ENCODE measurements around the gene FOXC2. TPM values are rescaled to one million over a fixed set of nuclear protein-coding genes. Genes with fewer than 3 reads are reported as not detected.

FOXC2 gene
- total RNA-seq, 1 experiment from 2014 or later: 14.9 TPM

- no peaks in the 10 kb centered on the region for H3K27me3 ChIP-seq (ENCODE audit: control insufficient read depth, insufficient read depth, low read length)
- DNase-seq (ENCODE audit: low read depth, low spot score) (no peak), ATAC-seq (no peak)
- no peaks in the 10 kb centered on the region for H3K9me3 ChIP-seq (ENCODE audit: control insufficient read depth, insufficient read depth, low read depth, low read length)
- H3K4me3 ChIP-seq (ENCODE audit: low read depth in 2 of 2, low read length in 2 of 2): peak overlapping the region; percentile 63 to 86
- intact Hi-C loops (cut with micrococcal nuclease; ENCODE audit: unreplicated experiment) (no loop called here), in situ Hi-C loops (cut with HindIII; ENCODE audit: low pct_unique_long_range_greater_than_20kb, low sequenced_read_pairs) (no loop called here)
- peaks cover 35% of the 10 kb centered on the region for H3K4me1 ChIP-seq (ENCODE audit: control insufficient read depth, insufficient read depth, low read length)
- ChIA-PET CTCF (interaction anchor here (0.6 kb wide), 1 partner anchor 596 kb away, joined by 3 read pairs; no protein-coding TSS in a partner anchor), POLR2A (interaction anchor here (0.5 kb wide), 1 partner anchor 472 kb away, joined by 3 read pairs; no protein-coding TSS in a partner anchor)
- TF ChIP-seq SIN3A (IDR thresholded peaks at IDR 0.05; ENCODE audit: borderline replicate concordance, insufficient read depth, low read depth, low read length): no peak
- no peak for TF ChIP-seq REST (IDR thresholded peaks at IDR 0.05; ENCODE audit: insufficient read depth in 1 of 2, low read depth in 2 of 2, low read length in 1 of 2)
- no peak for TF ChIP-seq POLR2AphosphoS5 (IDR thresholded peaks at IDR 0.05; ENCODE audit: low read depth, low read length)
- no peak for TF ChIP-seq CTCF (IDR thresholded peaks at IDR 0.05)
- no peak for TF ChIP-seq TCF7L2 (IDR thresholded peaks at IDR 0.05; ENCODE audit: low read depth, low read length)
- H3K27ac ChIP-seq (ENCODE audit: low read length): peak overlapping the region; percentile 97
- no peaks in the 10 kb centered on the region; the same call in 1 of the 2 replicates for H3K36me3 ChIP-seq (ENCODE audit: control insufficient read depth, insufficient read depth, low read length)
- BruUV-seq (replicated peaks): TSS peak; percentile 78
Measured at GRCh38 chr16:86568677-86569623, 2.3 kb downstream of the FOXC2 start.

- Histone ChIP-seq H3K36me3 (ENCODE audit: control insufficient read depth, insufficient read depth, low read length) (no peaks in the 10 kb centered on the region; the same call in 1 of the 2 replicates), H3K27ac (ENCODE audit: low read length) (peak overlapping the region; percentile 97), H3K27me3 (ENCODE audit: control insufficient read depth, insufficient read depth, low read length) (no peaks in the 10 kb centered on the region), H3K9me3 (ENCODE audit: control insufficient read depth, insufficient read depth, low read depth, low read length) (no peaks in the 10 kb centered on the region), H3K4me3 (ENCODE audit: low read depth in 2 of 2, low read length in 2 of 2) (peak overlapping the region; percentile 63 to 86), H3K4me1 (ENCODE audit: control insufficient read depth, insufficient read depth, low read length) (peaks cover 36% of the 10 kb centered on the region)
- DNase-seq (ENCODE audit: low read depth, low spot score): no peak
- in situ Hi-C loops (cut with HindIII; ENCODE audit: low pct_unique_long_range_greater_than_20kb, low sequenced_read_pairs) (no loop called here), intact Hi-C loops (cut with micrococcal nuclease; ENCODE audit: unreplicated experiment) (loop anchor here (5.0 kb wide), 1 partner anchor 262 kb away; no protein-coding TSS in a partner anchor)
- TF ChIP-seq REST (IDR thresholded peaks at IDR 0.05; ENCODE audit: insufficient read depth in 1 of 2, low read depth in 2 of 2, low read length in 1 of 2) (no peak), TCF7L2 (IDR thresholded peaks at IDR 0.05; ENCODE audit: low read depth, low read length) (peak; percentile 39; the same call in 1 of the 2 replicates)
- no peak for ATAC-seq
- CTCF ChIA-PET: interaction anchor here (0.6 kb wide), 2 partner anchors 595 to 631 kb away, joined by 3 read pairs; no protein-coding TSS in a partner anchor
- BruUV-seq (replicated peaks): no TSS peak
- POLR2A ChIA-PET: interaction anchor here (0.5 kb wide), 1 partner anchor 471 kb away, joined by 3 read pairs; no protein-coding TSS in a partner anchor
Measured at GRCh38 chr16:86569701-86570447, 3.2 kb downstream of the FOXC2 start.

Measured in Panc1 (cell line).